Stimulated activated CD8-positive, alpha-beta memory T cell treated with anti-CD3 and anti-CD28 coated beads, Interleukin-4, amount 100 ng/mL, for 48 hours (primary cell): ENCODE data around the gene HNRNPA2B1.
A peak's percentile ranks its signal among the peaks of the same experiment; 100 is the strongest.

Source experiments
- DNase-seq: peaks from one replicate; pipeline ENCODE4 v3.0.0-alpha.2; 2020

Gene HNRNPA2B1

GRCh38 chr7:26200444-26201246 lies at the start of gene HNRNPA2B1:
Gene HNRNPA2B1, minus strand, starts transcription at chr7:26200746. Its CDS starts 169 bp downstream, at chr7:26200577.
- peak; percentile 99 for DNase-seq

GRCh38 chr7:26250239-26250638 lies 49.7 kb upstream of the HNRNPA2B1 start:
- no peak for DNase-seq

GRCh38 chr7:26245150-26245549 lies 44.6 kb upstream of the HNRNPA2B1 start:
- no peak for DNase-seq

- DNase-seq, result no peak
These were observed 37.5 kb upstream of the HNRNPA2B1 start for GRCh38 chr7:26238032-26238431.

GRCh38 chr7:26237035-26237807 lies 36.7 kb upstream of the HNRNPA2B1 start:
- no peak for DNase-seq

GRCh38 chr7:26233902-26234511 lies 33.5 kb upstream of the HNRNPA2B1 start:
- DNase-seq, result no peak

GRCh38 chr7:26227987-26228386 lies 27.4 kb upstream of the HNRNPA2B1 start:
- DNase-seq, result no peak

GRCh38 chr7:26224359-26224758 lies 23.8 kb upstream of the HNRNPA2B1 start:
- no peak for DNase-seq

GRCh38 chr7:26216049-26216448 lies 15.5 kb upstream of the HNRNPA2B1 start:
- DNase-seq, result no peak

GRCh38 chr7:26213807-26214515 lies 13.4 kb upstream of the HNRNPA2B1 start:
- no peak for DNase-seq

- no peak for DNase-seq
These were observed 12.6 kb upstream of the HNRNPA2B1 start for GRCh38 chr7:26212921-26213718.

GRCh38 chr7:26208040-26208439 lies 7.5 kb upstream of the HNRNPA2B1 start:
- no peak for DNase-seq

- DNase-seq, result no peak
These were observed 2.5 kb upstream of the HNRNPA2B1 start for GRCh38 chr7:26203016-26203415.

- peak; percentile 62 for DNase-seq
These were observed 1.8 kb upstream of the HNRNPA2B1 start for GRCh38 chr7:26202019-26202990.

- peak; percentile 95 for DNase-seq
These were observed 887 bp upstream of the HNRNPA2B1 start, which contains the start of gene CBX3 for GRCh38 chr7:26201247-26202018. Gene CBX3, plus strand, starts transcription at chr7:26201745. Its CDS starts 1,254 bp downstream, at chr7:26202999.

- DNase-seq, result peak; percentile 87
These were observed 505 bp downstream of the HNRNPA2B1 start for GRCh38 chr7:26200038-26200443.

GRCh38 chr7:26199301-26200037 lies 1.1 kb downstream of the HNRNPA2B1 start:
- peak; percentile 69 for DNase-seq

- DNase-seq, result no peak
These were observed 1.8 kb downstream of the HNRNPA2B1 start for GRCh38 chr7:26198781-26199169.

- no peak for DNase-seq
These were observed 2.3 kb downstream of the HNRNPA2B1 start for GRCh38 chr7:26198133-26198780.
